Measurements from ENCODE around the gene TP53BP1.
"Not testable (repeated sequence)": the region's sequence is repeated elsewhere in the genome, so short reads cannot be mapped to it uniquely, and the experiment has no call there.

The TP53BP1 gene

GRCh38 chr15:43406808-43407207 lies 86.1 kb downstream of the TP53BP1 start:
- no peak for DNase-seq

DNA sequence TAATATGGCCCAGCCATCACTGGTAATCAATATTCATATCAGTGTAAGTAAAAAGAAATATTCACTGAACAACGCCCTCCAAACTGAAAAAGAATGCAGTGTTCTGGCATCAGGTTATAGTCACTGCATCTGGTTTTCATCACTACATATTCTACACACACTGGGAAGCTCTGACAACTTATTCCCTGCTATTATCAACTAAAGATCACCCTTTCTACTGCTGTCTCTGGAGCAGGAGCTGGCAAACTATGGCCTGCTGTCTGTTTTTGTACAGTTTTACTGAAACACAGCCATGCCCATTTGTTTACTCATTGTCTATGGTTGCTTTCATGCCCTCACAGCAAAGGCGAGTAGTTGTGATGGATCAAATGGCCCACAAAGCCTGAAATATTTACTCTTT lies 86.8 kb downstream of the TP53BP1 start:
- DNase-seq, result no peak

GRCh38 chr15:43404130-43404529 lies 88.8 kb downstream of the TP53BP1 start:
- DNase-seq, result no peak

GRCh38 chr15:43403616-43404015 lies 89.3 kb downstream of the TP53BP1 start:
- DNase-seq, result no peak

GRCh38 chr15:43402255-43402654 lies 90.7 kb downstream of the TP53BP1 start:
- DNase-seq, result no peak

DNA sequence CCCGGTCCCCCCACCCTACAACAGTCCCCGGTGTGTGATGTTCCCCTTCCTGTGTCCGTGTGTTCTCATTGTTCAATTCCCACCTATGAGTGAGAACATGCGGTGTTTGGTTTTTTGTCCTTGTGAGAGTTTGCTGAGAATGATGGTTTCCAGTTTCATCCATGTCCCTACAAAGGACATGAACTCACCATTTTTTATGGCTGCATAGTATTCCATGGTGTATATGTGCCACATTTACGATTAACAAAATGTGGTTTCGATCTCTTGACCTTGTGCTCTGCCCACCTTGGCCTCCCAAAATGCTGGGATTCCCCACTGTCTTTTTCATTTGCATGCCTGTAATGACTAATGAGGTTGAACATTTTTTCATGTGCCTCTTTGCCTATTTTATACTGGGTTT lies 99.4 kb downstream of the TP53BP1 start:
- not testable (repeated sequence) for DNase-seq

DNA sequence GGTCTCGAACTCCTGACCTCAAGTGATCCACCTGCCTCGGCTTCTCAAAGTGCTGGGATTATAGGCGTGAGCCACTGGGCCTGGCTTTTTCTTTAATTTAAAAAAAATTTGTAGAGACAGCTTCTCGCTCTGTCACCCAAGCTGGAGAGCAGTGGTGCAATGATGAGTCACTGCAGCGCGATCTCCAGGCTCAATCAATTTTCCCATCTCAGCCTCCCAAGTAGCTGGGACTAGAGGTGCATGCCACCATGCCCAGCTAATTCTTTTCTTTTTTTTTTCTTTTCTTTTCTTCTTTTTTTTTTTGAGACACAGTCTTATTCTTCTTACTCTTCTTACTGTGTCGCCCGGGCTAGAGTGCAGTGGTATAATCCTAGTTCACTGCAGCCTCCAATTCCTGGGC lies 102.2 kb downstream of the TP53BP1 start:
- DNase-seq, result no peak

GRCh38 chr15:43383070-43383469 lies 109.9 kb downstream of the TP53BP1 start:
- no peak for DNase-seq

GRCh38 chr15:43382310-43382709 lies 110.6 kb downstream of the TP53BP1 start:
- DNase-seq, result no peak

DNA sequence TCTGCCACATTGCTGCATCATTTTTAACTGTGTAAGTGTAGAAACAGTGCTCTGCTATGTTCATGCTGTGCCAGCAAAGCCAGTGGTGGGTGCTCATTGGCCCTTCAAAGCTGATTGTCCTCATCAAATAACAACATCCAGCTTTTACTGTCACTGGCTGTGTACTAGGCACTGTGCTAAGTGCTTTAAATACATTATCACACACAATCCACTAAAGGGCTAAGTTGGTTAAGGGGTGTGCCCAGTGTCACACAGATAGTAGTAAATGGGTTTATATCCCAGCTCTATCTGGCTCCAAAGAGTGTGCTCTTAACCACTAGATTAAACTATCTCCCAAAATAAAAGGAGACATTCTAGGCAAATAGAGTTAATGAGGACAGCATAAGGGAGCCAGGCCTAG lies 114.4 kb downstream of the TP53BP1 start:
- DNase-seq, result no peak

DNA sequence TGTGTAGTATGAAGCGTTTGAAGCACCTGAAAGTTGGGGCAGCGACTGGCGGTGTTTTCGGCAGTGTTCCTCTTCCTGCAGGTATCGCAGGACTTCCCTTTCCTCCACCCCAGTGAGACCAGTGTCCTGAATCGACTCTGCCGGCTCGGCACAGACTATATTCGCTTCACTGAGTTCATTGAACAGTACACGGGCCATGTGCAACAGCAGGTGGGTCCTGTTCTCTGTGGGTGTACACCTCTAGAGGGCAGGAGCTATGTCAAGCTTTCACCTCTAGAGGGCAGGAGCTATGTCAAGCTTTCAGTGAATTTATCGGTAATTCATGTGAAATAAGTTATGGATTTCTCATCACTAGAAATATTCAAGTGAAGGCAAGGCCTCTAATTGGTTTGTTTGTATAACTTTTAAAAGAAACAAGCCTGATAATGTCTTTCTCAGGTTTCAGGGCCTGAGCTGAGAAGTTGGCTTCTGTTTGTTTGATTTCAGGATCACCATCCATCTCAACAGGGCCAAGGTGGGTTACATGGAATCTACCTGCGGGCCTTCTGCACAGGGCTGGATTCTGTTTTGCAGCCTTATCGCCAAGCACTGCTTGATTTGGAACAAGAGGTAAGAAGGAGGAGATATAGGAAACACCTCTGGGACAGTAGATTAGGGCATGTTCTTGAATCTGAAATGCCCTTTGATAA lies 116.8 kb downstream of the TP53BP1 start:
- DNase-seq, result no peak

DNA sequence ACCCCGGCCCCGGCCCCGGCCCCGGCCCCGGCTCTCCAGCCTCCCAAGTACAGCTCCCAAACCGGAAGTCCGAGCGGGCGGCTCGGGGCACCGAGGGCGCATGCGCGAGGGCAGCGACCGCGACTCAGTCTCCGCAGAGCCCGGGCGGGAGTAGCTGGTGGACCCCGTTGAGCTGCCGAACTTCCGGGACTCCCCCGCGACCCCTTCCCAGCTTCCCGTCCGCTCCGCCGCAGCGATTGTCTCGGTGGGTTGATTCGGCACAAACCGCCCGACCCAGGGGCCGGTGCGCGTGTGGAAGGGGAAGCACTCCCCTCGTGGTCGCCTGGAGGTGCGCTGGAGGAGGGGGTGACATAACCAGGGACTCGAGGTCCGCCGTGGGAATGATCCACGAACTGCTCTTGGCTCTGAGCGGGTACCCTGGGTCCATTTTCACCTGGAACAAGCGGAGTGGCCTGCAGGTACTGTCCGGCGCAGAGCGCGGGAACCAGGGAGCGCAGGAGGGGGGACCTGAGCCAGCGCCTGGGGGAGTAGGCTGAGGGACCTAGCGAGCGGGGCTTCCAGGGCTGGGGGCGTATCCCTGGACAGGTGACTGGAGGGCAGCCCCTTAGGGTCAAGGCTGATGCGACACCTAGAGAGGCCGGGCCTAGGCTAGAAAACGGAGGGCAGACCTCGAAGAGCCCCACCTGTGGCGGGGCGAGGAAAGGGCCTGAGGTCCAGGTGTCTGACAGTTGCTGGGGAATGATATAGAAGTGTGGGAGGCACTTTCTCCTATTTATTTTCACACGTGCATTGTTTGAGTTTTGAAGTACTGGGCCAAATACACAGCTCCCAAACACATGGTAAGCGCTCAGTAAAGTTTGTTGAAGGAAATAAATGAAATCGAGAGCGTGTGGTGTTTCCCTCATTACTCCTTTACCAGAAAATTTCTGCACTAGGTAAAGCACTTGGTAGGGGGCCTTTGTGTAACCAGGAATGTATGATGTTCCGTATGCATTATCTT lies 121.7 kb downstream of the TP53BP1 start, which contains the start of the genes TUBGCP4 and ZSCAN29:
Gene TUBGCP4, plus strand, starts transcription at position 127 of the 1,000 bp plus-strand sequence. Its CDS starts 254 bp downstream, at position 381.
Gene ZSCAN29, minus strand, starts transcription at position 69 of the 1,000 bp plus-strand sequence. CDS start 1,130 bp downstream, outside the sequence.
- peak; percentile 54 to 56 for DNase-seq

DNA sequence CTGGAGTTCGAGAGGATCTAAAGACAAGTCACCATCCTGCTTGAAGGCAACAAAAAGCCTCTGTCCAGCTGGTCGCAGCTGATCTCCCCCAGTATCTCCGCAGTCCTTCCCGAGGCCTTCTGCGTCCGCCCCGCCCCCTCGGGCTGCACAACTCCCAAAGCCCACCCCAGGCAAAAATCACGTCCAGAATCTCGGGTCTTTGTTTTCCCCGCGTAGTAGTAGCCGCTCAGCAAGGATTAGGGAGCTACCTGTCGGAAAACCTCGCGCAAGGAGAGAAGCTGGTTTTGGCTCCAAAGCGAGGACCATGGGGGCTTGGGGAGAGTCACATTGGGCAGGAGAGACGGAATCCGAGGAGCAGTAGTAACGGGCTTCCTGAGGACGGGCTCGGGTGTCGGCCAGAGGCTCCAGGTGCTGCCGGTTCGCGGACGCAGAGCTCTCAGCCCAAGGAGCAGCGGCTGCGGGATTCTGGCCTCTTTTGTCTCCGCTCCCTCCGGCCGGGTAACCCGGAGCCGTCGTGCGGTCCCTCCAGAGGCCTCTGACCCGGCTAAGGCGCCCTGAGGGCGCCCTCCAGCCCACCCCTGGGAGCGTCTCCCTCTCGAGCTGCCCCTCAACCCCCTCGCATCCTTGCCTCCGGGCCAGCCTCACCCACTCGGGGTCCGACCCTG lies 122.5 kb downstream of the TP53BP1 start:
- DNase-seq, result no peak

DNA sequence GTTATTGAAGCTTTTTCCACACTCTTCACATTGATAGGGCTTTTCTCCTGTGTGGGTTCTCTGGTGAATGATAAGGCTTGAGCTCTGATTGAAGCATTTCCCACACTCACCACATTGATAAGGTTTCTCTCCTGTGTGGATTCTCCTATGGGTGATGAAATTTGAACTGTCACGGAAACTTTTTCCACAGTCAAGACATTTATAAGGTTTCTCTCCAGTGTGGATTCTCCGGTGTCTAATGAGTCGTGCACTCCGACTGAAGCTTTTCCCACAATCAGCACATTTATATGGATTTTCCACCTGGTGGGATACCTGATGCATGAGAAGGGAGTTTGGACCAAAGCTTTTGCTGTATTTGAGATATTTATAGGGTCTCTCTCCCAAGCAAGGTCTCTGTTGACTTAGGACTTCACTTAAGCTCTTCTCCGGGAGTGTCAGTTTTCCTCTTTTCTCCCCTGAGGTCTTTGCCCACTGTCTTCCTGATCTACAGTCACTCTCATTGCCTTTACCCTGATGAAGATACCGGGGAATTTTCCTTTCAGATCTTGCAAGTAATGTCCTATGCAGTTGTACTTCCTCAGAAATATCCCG lies 131.5 kb downstream of the TP53BP1 start:
- no peak for DNase-seq

- DNase-seq, result no peak
Measured at GRCh38 chr15:43360821-43361220, 132.1 kb downstream of the TP53BP1 start.

Data from SW 1271 (cell line).